ENCODE results near the gene SETMAR.
A peak's percentile ranks its signal among the peaks of the same experiment; 100 is the strongest.

The SETMAR gene

GRCh38 chr3:4343258-4343657 lies 40.1 kb downstream of the SETMAR start:
- TF ChIP-seq, protein P1, sequence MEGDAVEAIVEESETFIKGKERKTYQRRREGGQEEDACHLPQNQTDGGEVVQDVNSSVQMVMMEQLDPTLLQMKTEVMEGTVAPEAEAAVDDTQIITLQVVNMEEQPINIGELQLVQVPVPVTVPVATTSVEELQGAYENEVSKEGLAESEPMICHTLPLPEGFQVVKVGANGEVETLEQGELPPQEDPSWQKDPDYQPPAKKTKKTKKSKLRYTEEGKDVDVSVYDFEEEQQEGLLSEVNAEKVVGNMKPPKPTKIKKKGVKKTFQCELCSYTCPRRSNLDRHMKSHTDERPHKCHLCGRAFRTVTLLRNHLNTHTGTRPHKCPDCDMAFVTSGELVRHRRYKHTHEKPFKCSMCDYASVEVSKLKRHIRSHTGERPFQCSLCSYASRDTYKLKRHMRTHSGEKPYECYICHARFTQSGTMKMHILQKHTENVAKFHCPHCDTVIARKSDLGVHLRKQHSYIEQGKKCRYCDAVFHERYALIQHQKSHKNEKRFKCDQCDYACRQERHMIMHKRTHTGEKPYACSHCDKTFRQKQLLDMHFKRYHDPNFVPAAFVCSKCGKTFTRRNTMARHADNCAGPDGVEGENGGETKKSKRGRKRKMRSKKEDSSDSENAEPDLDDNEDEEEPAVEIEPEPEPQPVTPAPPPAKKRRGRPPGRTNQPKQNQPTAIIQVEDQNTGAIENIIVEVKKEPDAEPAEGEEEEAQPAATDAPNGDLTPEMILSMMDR (IDR thresholded peaks at IDR 0.05; ENCODE audit: low read depth, low read length, missing control alignments), result no peak
- H3K4me3 ChIP-seq (ENCODE audit: low read depth, low read length), result no peak overlapping the region
- no peak for DNase-seq (ENCODE audit: low read depth)

DNA sequence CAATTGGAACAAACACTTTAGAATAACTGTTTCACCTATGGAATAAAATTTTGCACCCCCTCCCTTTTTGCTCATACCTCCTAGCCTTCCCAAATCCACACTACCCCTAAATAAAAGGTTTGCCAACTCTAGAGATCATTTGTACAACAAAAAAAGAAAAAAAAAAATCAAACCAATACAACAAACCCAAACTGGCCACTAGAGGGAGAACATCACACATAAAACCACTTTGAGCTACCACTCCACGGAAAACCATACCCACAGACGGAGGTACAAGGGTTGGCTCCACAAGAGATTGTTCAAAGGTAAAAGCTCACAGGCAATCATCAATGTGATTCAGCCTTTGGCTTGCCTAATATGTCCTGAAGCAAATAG lies 47.6 kb downstream of the SETMAR start:
- DNase-seq (ENCODE audit: low read depth), result peak; percentile 35
- no peak overlapping the region for H3K4me3 ChIP-seq (ENCODE audit: low read depth, low read length)
- TF ChIP-seq, protein P1 (IDR thresholded peaks at IDR 0.05; ENCODE audit: low read depth, low read length, missing control alignments), result peak; percentile 72

- H3K4me3 ChIP-seq (ENCODE audit: low read depth, low read length), result no peak overlapping the region
- TF ChIP-seq, protein P1 (IDR thresholded peaks at IDR 0.05; ENCODE audit: low read depth, low read length, missing control alignments), result no peak
- DNase-seq (ENCODE audit: low read depth), result no peak
These were observed 48.1 kb downstream of the SETMAR start for GRCh38 chr3:4351164-4351855.

GRCh38 chr3:4351872-4352271 lies 48.7 kb downstream of the SETMAR start:
- no peak for DNase-seq (ENCODE audit: low read depth)
- TF ChIP-seq, protein P1 (IDR thresholded peaks at IDR 0.05; ENCODE audit: low read depth, low read length, missing control alignments), result no peak
- no peak overlapping the region for H3K4me3 ChIP-seq (ENCODE audit: low read depth, low read length)

- DNase-seq (ENCODE audit: low read depth), result no peak
- H3K4me3 ChIP-seq (ENCODE audit: low read depth, low read length), result no peak overlapping the region
- TF ChIP-seq, protein P1 (IDR thresholded peaks at IDR 0.05; ENCODE audit: low read depth, low read length, missing control alignments), result no peak
These were observed 52.4 kb downstream of the SETMAR start for GRCh38 chr3:4355401-4356219.

DNA sequence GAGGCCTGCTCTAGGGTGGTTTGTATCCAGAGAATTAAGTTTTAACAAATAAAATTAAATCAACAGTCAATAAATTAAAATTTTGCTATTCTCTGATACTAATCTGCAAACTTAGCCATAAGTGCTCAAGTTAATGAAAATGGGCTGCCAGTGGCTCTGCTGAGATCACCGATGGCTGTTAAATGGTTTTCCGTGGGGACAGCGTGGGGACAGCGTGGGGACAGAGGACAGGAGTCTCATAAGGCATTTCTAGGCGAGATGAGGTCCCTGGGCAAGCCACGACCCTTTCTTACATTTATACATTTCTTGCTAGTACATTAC lies 53.0 kb downstream of the SETMAR start:
- H3K4me3 ChIP-seq (ENCODE audit: low read depth, low read length), result no peak overlapping the region
- no peak for DNase-seq (ENCODE audit: low read depth)
- TF ChIP-seq, protein P1 (IDR thresholded peaks at IDR 0.05; ENCODE audit: low read depth, low read length, missing control alignments), result no peak

All from GM12864 (cell line).